Large intestine (tissue), 3 donors: ENCODE results near the gene SRF. TPM values are rescaled to one million over a fixed set of nuclear protein-coding genes. Genes with fewer than 3 reads are reported as not detected.

Experiments used
- DNase-seq, 2 donors: peaks; one replicate each; pipeline versions ENCODE4 v3.0.0 to v3.0.0-alpha.2; 2013
- H3K27ac ChIP-seq: one replicate; pipeline ENCODE4 v1.5.1; 2013; ENCODE audit warnings: low read length
- H3K27me3 ChIP-seq: 2 replicates; pipeline ENCODE4 v1.6.1; 2013; ENCODE audit warnings: low read length; ENCODE audit not compliant: control insufficient read depth, insufficient read depth
- H3K36me3 ChIP-seq: 2 replicates; pipeline ENCODE4 v1.6.1; 2013; ENCODE audit warnings: low read length; ENCODE audit not compliant: control insufficient read depth, insufficient read depth
- H3K4me1 ChIP-seq: one replicate; pipeline ENCODE4 v1.6.1; 2013; ENCODE audit warnings: low read length; ENCODE audit not compliant: control insufficient read depth, insufficient read depth
- H3K4me3 ChIP-seq: one replicate; pipeline ENCODE4 v1.5.1; 2013; ENCODE audit warnings: low read length
- H3K9me3 ChIP-seq: one replicate; pipeline ENCODE4 v1.6.1; 2013; ENCODE audit warnings: mild to moderate bottlenecking, low read depth, low read length, moderate library complexity; ENCODE audit not compliant: control insufficient read depth
- WGBS: methylation state at CpG from one replicate; pipeline ENCODE4 v1.1.5; 2013; ENCODE audit warnings: low lambda C conversion rate; ENCODE audit not compliant: insufficient coverage; 5-methylcytosine and 5-hydroxymethylcytosine counted together
- polyA plus RNA-seq: library from polyadenylated mRNA; unstranded; fragments of 120-200 nt; gene quantifications from one replicate; pipeline ENCODE4 v1.2.1, GENCODE V29; 2013

SRF gene
- polyA plus RNA-seq, 1 donor: 30.1 TPM

GRCh38 chr6:43193929-43194328 lies 22.9 kb downstream of the SRF start:
- no peak for DNase-seq
- H3K27me3 ChIP-seq: no peaks in the 10 kb centered on the region
- peaks cover 49% of the 10 kb centered on the region for H3K36me3 ChIP-seq
- H3K4me3 ChIP-seq: no peak overlapping the region
- peaks cover 10% of the 10 kb centered on the region for H3K4me1 ChIP-seq
- no peaks in the 10 kb centered on the region for H3K9me3 ChIP-seq
- H3K27ac ChIP-seq: no peak overlapping the region
- WGBS: 83% methylated on average over 2 of the region's 5 CpGs

GRCh38 chr6:43196337-43196736 lies 25.3 kb downstream of the SRF start:
- whole genome bisulfite sequencing: 40% methylated on average over 1 of the region's 5 CpGs
- Histone ChIP-seq H3K36me3 (peaks cover 68% of the 10 kb centered on the region), H3K9me3 (no peaks in the 10 kb centered on the region), H3K4me1 (no peaks in the 10 kb centered on the region), H3K27ac (no peak overlapping the region), H3K4me3 (no peak overlapping the region), H3K27me3 (no peaks in the 10 kb centered on the region)
- no peak for DNase-seq

DNA sequence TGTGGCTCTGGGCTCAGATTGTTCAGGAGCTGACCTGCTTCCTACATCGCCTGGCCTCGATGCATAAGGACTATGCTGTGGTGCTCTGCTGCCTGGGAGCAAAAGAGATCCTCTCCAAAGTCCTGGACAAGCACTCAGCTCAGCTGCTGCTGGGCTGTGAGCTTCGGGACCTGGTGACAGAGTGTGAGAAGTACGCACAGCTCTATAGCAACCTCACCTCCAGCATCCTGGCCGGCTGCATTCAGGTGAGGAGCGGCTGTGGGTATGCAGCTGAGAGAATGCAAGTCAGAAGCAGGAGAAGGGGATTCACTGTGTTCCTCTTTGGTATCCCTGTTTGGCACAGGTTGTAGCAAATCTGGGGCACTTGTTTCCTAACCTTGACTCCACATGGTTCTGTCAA lies 28.8 kb downstream of the SRF start:
- Histone ChIP-seq H3K27me3 (no peaks in the 10 kb centered on the region), H3K36me3 (peaks cover 56% of the 10 kb centered on the region), H3K27ac (no peak overlapping the region), H3K4me1 (peaks cover under 1% of the 10 kb centered on the region), H3K9me3 (no peaks in the 10 kb centered on the region), H3K4me3 (no peak overlapping the region)
- no CpG with 5 or more reads among the region's 6 CpGs for WGBS
- no peak for DNase-seq

DNA sequence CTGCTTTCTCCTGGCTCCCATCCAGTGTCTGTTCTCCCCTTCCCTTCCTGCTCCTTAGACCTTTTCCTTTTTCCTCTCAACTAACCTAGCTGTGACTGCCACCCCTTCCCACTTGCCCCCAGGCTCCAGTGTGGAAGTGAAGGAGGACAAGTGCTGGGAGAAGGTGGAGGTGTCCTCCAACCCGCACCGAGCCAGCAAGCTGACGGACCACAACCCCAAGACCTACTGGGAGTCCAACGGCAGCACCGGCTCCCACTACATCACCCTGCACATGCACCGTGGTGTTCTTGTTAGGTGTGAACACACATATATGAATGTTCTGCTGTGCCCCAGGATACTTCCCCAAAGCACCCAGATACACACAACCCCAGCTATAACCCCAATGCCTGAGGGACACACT lies 29.5 kb downstream of the SRF start:
- DNase-seq: no peak
- WGBS: no CpG with 5 or more reads among the region's 6 CpGs
- H3K36me3 ChIP-seq: peaks cover 58% of the 10 kb centered on the region

GRCh38 chr6:43202451-43202850 lies 31.4 kb downstream of the SRF start:
- Histone ChIP-seq H3K27me3 (no peaks in the 10 kb centered on the region), H3K4me1 (peaks cover 7% of the 10 kb centered on the region), H3K36me3 (peaks cover 51% of the 10 kb centered on the region), H3K9me3 (no peaks in the 10 kb centered on the region), H3K4me3 (no peak overlapping the region), H3K27ac (no peak overlapping the region)
- WGBS: no CpG with 5 or more reads among the region's 5 CpGs
- no peak for DNase-seq

More for the DNA sequence above, 29.5 kb downstream of the SRF start:
- H3K9me3 ChIP-seq: no peaks in the 10 kb centered on the region
- no peak overlapping the region for H3K27ac ChIP-seq
- H3K4me3 ChIP-seq: no peak overlapping the region
- no peaks in the 10 kb centered on the region for H3K27me3 ChIP-seq
- peaks cover 7% of the 10 kb centered on the region for H3K4me1 ChIP-seq

DNA sequence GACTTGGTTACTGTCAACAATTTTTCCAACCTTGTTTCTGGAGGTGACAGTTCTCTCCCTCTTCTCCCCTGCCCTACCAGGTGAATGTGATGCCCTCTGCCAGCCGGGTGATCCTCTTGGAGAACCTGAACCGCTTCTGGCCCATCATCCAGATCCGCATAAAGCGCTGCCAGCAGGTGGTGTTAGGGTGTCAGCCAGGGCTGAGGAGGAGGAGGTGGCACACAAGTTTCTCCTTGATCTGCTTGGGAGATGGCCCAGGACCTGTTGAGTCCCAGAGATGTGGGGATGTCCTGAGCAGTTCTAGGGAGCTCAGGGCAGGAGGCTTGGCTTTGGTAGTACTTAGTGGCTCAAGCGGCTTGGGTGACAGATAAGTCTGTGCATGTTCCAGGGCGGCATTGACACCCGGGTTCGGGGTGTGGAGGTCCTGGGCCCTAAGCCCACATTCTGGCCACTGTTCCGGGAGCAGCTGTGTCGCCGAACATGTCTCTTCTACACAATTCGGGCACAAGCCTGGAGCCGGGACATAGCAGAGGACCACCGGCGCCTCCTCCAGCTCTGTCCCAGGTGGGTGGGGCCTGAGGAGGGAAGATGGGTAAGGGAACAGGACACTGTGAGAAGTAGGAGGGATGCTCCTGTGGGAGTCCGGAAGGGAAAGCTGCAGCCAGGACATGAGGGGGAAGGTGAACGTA lies 32.1 kb downstream of the SRF start:
- peaks cover 47% of the 10 kb centered on the region for H3K36me3 ChIP-seq
- peaks cover 7% of the 10 kb centered on the region for H3K4me1 ChIP-seq
- no peaks in the 10 kb centered on the region for H3K27me3 ChIP-seq
- no peak overlapping the region for H3K27ac ChIP-seq
- no peak overlapping the region for H3K4me3 ChIP-seq
- no CpG with 5 or more reads among the region's 17 CpGs for WGBS
- DNase-seq: no peak
- no peaks in the 10 kb centered on the region for H3K9me3 ChIP-seq

DNA sequence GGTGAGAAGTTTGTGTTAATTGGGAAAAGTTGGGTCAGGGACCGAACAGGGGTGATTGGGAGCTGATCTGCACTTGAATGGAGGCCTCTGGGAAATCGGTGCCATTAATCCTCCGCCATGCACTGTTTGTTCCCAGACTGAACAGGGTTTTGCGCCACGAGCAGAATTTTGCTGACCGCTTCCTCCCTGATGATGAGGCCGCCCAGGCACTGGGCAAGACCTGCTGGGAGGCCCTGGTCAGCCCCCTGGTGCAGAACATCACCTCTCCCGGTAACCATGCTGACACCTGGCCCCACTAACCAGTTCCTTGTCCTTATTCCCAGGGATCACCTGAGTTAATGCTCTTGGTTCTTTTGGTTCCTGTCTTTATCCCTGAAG lies 32.6 kb downstream of the SRF start:
- DNase-seq: no peak
- no CpG with 5 or more reads among the region's 8 CpGs for WGBS
- peaks cover 42% of the 10 kb centered on the region for H3K36me3 ChIP-seq

DNA sequence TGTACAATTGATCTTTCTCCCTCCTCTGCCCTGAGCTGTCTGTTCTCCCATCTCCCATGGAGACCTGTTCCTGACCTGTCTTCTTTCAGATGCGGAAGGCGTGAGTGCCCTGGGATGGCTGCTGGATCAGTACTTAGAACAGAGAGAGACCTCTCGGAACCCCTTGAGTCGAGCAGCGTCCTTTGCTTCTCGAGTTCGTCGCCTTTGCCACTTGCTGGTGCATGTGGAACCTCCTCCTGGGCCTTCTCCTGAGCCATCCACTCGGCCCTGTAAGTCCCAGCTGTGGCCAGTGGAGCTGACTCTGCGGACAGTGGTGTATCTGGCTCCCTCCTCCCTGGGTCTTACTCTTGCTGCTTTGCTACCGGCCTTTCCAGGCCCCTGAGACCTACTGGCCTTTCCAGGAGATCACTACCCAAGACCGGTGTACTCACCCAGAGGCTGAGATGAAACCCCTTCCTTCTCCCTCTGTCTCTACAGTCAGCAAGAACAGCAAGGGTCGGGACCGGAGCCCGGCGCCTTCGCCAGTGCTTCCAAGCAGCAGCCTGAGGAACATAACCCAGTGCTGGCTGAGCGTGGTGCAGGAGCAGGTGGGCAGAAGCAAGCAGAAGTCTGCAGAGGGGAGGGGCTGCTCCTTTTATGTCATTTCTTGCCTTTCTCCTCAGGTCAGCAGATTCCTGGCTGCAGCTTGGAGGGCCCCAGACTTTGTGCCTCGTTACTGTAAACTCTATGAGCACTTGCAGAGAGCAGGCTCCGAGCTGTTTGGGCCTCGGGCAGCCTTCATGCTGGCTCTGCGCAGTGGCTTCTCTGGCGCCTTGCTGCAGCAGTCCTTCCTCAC lies 33.4 kb downstream of the SRF start:
- peaks cover 37% of the 10 kb centered on the region for H3K36me3 ChIP-seq
- WGBS: no CpG with 5 or more reads among the region's 23 CpGs
- peaks cover 7% of the 10 kb centered on the region for H3K4me1 ChIP-seq
- H3K4me3 ChIP-seq: no peak overlapping the region
- no peaks in the 10 kb centered on the region for H3K27me3 ChIP-seq
- no peak for DNase-seq
- H3K9me3 ChIP-seq: no peaks in the 10 kb centered on the region
- H3K27ac ChIP-seq: peak overlapping the region; percentile 37

More for the DNA sequence above, 32.6 kb downstream of the SRF start:
- H3K4me3 ChIP-seq: no peak overlapping the region
- peaks cover 7% of the 10 kb centered on the region for H3K4me1 ChIP-seq
- no peaks in the 10 kb centered on the region for H3K9me3 ChIP-seq
- no peak overlapping the region for H3K27ac ChIP-seq
- no peaks in the 10 kb centered on the region for H3K27me3 ChIP-seq

DNA sequence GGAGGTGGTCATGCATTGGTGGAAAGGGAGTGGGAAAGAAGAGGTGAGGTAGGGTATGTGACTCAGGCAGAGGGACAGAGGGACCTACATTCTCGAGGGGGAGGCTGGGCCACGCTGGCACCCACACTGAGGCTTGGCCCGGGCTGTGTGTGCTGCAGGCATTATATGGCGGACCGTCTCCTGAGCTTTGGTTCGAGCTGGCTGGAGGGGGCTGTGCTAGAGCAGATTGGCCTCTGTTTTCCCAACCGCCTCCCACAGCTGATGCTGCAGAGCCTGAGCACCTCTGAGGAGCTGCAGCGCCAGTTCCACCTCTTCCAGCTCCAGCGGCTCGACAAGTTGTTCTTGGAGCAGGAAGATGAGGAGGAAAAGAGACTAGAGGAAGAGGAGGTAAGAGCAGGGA lies 34.8 kb downstream of the SRF start:
- Histone ChIP-seq H3K27me3 (no peaks in the 10 kb centered on the region), H3K4me1 (peaks cover 7% of the 10 kb centered on the region), H3K27ac (no peak overlapping the region), H3K4me3 (no peak overlapping the region), H3K9me3 (no peaks in the 10 kb centered on the region), H3K36me3 (peaks cover 25% of the 10 kb centered on the region)
- no peak for DNase-seq
- 94% methylated on average over 3 of the region's 10 CpGs for WGBS

GRCh38 chr6:43207286-43207685 lies 36.2 kb downstream of the SRF start:
- Histone ChIP-seq H3K27me3 (no peaks in the 10 kb centered on the region), H3K4me1 (peaks cover 7% of the 10 kb centered on the region), H3K4me3 (no peak overlapping the region), H3K27ac (no peak overlapping the region), H3K9me3 (no peaks in the 10 kb centered on the region), H3K36me3 (peaks cover 22% of the 10 kb centered on the region)
- 82% methylated on average over 1 of the region's 2 CpGs for WGBS
- DNase-seq: no peak
